OCI-LY1 (cell line): ENCODE results near the gene PTPRQ.

Experiments
- H2AFZ ChIP-seq: fragments of 200-600 bp; sonication (generic), shearing (Covaris generic); 2 replicates; pipeline ENCODE4 v1.6.0; 2014; ENCODE audit warnings: antibody characterized with exemption, mild to moderate bottlenecking, low read length
- H3F3A ChIP-seq: fragments of 200-600 bp; sonication (generic), shearing (Covaris generic); 2 replicates; pipeline ENCODE4 v1.6.0; 2014; ENCODE audit warnings: mild to moderate bottlenecking, antibody characterized with exemption, low read length, moderate library complexity; ENCODE audit not compliant: insufficient read depth
- H3K27ac ChIP-seq: fragments of 200-600 bp; sonication (generic); 2 replicates; pipeline ENCODE4 v1.5.1; 2014; ENCODE audit warnings: low read length, mixed run types, mild to moderate bottlenecking, low read depth; ENCODE audit not compliant: poor library complexity, severe bottlenecking
- H3K27me3 ChIP-seq: fragments of 200-600 bp; sonication (generic); 2 replicates; pipeline ENCODE4 v1.6.0; 2014; ENCODE audit warnings: antibody characterized with exemption, mild to moderate bottlenecking, low read length, moderate library complexity; ENCODE audit not compliant: insufficient read depth
- H3K36me3 ChIP-seq: fragments of 200-600 bp; sonication (generic); 2 replicates; pipeline ENCODE4 v1.6.1; 2014; ENCODE audit warnings: mild to moderate bottlenecking, antibody characterized with exemption, low read length, moderate library complexity, mixed read lengths; ENCODE audit not compliant: insufficient read depth
- H3K4me1 ChIP-seq: fragments of 200-600 bp; sonication (generic); 2 replicates; pipeline ENCODE4 v1.5.1; 2014; ENCODE audit warnings: mild to moderate bottlenecking, low read length, moderate library complexity; ENCODE audit not compliant: insufficient read depth, severe bottlenecking
- H3K4me2 ChIP-seq: fragments of 200-600 bp; sonication (generic), shearing (Covaris generic); 2 replicates; pipeline ENCODE4 v1.6.1; 2014; ENCODE audit warnings: low read length
- H3K4me3 ChIP-seq: fragments of 200-600 bp; sonication (generic); 2 replicates; pipeline ENCODE4 v1.5.1; 2014; ENCODE audit warnings: low read length, low read depth, mild to moderate bottlenecking, mixed read lengths; ENCODE audit not compliant: poor library complexity, severe bottlenecking
- H3K79me2 ChIP-seq: fragments of 200-600 bp; shearing (Covaris generic); 2 replicates; pipeline ENCODE4 v1.6.1; 2016; ENCODE audit warnings: mixed run types, low read length, mixed read lengths; ENCODE audit not compliant: insufficient read depth
- H3K9ac ChIP-seq: fragments of 200-600 bp; sonication (generic), shearing (Covaris generic); 2 replicates; pipeline ENCODE4 v1.6.1; 2014; ENCODE audit warnings: mild to moderate bottlenecking, low read length, mixed read lengths
- H3K9me2 ChIP-seq: fragments of 200-600 bp; sonication (generic), shearing (Covaris generic); 2 replicates; pipeline ENCODE4 v1.6.1; 2014; ENCODE audit warnings: low read depth, mild to moderate bottlenecking, low read length, mixed read lengths
- H3K9me3 ChIP-seq: fragments of 200-600 bp; shearing (Covaris generic); 2 replicates; pipeline ENCODE4 v1.6.1; 2014; ENCODE audit warnings: low read length, mixed read lengths
- H4K20me1 ChIP-seq: fragments of 200-600 bp; sonication (generic), shearing (Covaris generic); 2 replicates; pipeline ENCODE4 v1.6.0; 2016; ENCODE audit warnings: mild to moderate bottlenecking, low read length; ENCODE audit not compliant: insufficient read depth
- EZH2 ChIP-seq: fragments of 200-600 bp; sonication (generic), shearing (Covaris generic); IDR thresholded peaks from 2 replicates; pipeline ENCODE4 v1.8.0; 2017; ENCODE audit warnings: borderline replicate concordance, mixed run types, mild to moderate bottlenecking, antibody characterized with exemption, low read length, moderate library complexity, mixed read lengths
- TF ChIP-seq, protein P1 (sequence below): fragments of 200-600 bp; sonication (generic), shearing (Covaris generic); IDR thresholded peaks from 2 replicates; pipeline ENCODE4 v1.5.1; 2017; ENCODE audit warnings: mild to moderate bottlenecking, antibody characterized with exemption, low read length, moderate library complexity, mixed read lengths

Gene PTPRQ

DNA sequence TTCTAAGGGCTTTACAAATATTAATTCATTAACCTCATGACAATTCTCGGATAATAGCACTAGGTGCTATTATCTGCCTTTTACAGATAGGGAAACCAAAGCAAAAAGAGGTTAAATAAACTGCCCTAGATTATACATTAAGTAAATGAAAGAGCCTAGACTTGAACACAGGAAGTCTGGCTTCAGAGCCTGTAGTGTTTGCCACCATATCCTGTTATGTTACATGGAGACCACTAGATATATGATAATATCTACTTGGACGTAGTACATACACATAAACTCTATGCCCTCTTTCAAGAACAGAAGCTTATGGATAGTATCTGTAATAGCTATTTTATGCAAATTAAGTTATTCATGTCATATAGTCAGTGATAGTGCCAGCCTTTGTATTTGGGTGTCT lies 246.5 kb downstream of the PTPRQ start:
- no peaks in the 10 kb centered on the region for H4K20me1 ChIP-seq
- H3F3A ChIP-seq, result no peaks in the 10 kb centered on the region
- H3K36me3 ChIP-seq, result no peaks in the 10 kb centered on the region
- H3K9me3 ChIP-seq, result no peaks in the 10 kb centered on the region
- H3K4me1 ChIP-seq, result no peaks in the 10 kb centered on the region
- no peak for TF ChIP-seq EZH2
- TF ChIP-seq, protein P1, sequence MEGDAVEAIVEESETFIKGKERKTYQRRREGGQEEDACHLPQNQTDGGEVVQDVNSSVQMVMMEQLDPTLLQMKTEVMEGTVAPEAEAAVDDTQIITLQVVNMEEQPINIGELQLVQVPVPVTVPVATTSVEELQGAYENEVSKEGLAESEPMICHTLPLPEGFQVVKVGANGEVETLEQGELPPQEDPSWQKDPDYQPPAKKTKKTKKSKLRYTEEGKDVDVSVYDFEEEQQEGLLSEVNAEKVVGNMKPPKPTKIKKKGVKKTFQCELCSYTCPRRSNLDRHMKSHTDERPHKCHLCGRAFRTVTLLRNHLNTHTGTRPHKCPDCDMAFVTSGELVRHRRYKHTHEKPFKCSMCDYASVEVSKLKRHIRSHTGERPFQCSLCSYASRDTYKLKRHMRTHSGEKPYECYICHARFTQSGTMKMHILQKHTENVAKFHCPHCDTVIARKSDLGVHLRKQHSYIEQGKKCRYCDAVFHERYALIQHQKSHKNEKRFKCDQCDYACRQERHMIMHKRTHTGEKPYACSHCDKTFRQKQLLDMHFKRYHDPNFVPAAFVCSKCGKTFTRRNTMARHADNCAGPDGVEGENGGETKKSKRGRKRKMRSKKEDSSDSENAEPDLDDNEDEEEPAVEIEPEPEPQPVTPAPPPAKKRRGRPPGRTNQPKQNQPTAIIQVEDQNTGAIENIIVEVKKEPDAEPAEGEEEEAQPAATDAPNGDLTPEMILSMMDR, result no peak
- H3K9ac ChIP-seq, result no peak overlapping the region
- no peak overlapping the region for H3K4me2 ChIP-seq
- no peak overlapping the region for H3K4me3 ChIP-seq
- no peaks in the 10 kb centered on the region for H3K9me2 ChIP-seq
- H3K27me3 ChIP-seq, result no peaks in the 10 kb centered on the region
- no peaks in the 10 kb centered on the region for H3K79me2 ChIP-seq
- H3K27ac ChIP-seq, result no peak overlapping the region
- H2AFZ ChIP-seq, result no peak overlapping the region

DNA sequence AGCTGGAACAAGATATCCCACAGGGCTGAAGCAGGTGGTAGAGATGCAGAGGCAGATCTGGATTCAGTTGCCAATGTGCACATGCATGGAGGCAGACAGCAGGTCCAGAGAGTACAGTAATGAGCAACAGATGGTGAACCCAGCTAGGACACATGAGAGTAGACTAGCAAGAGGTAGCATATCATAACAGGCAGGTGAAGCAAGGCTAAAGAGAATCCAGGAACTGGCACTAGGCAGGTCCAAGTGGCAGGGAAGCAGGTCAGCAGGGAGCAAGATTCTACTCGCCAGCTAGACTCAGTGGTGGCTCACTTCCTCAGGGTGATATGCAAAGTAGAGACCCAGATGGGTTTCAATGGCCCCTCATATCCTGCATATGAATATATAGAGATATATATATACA lies 248.1 kb downstream of the PTPRQ start:
- no peak for TF ChIP-seq EZH2
- TF ChIP-seq, protein P1, result no peak
- H3K27me3 ChIP-seq, result no peaks in the 10 kb centered on the region
- no peaks in the 10 kb centered on the region for H3K9me3 ChIP-seq
- no peaks in the 10 kb centered on the region for H3K4me1 ChIP-seq
- no peak overlapping the region for H3K4me2 ChIP-seq
- H3K9ac ChIP-seq, result no peak overlapping the region
- H3K36me3 ChIP-seq, result no peaks in the 10 kb centered on the region
- H3K4me3 ChIP-seq, result no peak overlapping the region
- H3K27ac ChIP-seq, result no peak overlapping the region
- H3K9me2 ChIP-seq, result no peaks in the 10 kb centered on the region
- H3K79me2 ChIP-seq, result no peaks in the 10 kb centered on the region
- H2AFZ ChIP-seq, result no peak overlapping the region
- H4K20me1 ChIP-seq, result no peaks in the 10 kb centered on the region
- no peaks in the 10 kb centered on the region for H3F3A ChIP-seq

DNA sequence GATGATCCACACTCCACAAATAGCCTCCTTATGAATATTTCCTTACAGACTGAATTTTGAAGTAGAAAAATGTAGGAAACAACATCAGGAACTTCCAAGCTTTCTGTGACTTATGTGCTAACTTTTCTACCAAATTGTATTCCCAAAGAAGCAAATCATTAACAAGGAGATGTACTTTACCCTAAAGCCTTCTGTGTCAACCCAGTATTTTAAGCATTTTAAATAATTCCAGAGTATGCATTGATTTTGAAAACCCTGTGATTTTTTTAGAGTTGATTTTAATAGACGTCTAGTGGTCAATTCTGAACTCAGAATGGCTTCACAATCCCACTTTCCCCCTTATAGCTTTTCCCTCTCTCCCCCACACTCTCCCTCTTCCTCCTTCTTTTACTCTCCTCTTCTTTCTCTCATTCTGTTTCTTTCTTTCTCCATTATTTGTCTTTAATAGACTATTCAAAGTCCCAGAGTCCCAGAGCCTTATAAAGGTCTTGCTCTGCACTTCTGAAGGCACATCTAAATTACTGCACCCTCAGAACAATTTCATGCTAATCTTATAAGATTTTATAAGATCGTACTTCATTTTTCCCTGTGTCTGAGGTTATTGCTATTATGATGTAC lies 253.3 kb downstream of the PTPRQ start:
- Histone ChIP-seq H3K4me1 (no peaks in the 10 kb centered on the region), H3K4me3 (no peak overlapping the region), H3K9me2 (no peaks in the 10 kb centered on the region), H2AFZ (no peak overlapping the region), H3K27ac (no peak overlapping the region), H3K36me3 (no peaks in the 10 kb centered on the region), H4K20me1 (no peaks in the 10 kb centered on the region), H3K9me3 (no peaks in the 10 kb centered on the region), H3K79me2 (no peaks in the 10 kb centered on the region), H3K9ac (no peak overlapping the region), H3F3A (no peaks in the 10 kb centered on the region), H3K4me2 (no peak overlapping the region), H3K27me3 (no peaks in the 10 kb centered on the region)
- TF ChIP-seq EZH2, result no peak
- TF ChIP-seq, protein P1, result no peak
